ENCODE results near the gene LIPC. TPM values are rescaled to one million over a fixed set of nuclear protein-coding genes. Genes with fewer than 3 reads are reported as not detected.

The LIPC gene
- total and polyA plus RNA-seq, 2 experiments from 2014 or later: not detected

DNA sequence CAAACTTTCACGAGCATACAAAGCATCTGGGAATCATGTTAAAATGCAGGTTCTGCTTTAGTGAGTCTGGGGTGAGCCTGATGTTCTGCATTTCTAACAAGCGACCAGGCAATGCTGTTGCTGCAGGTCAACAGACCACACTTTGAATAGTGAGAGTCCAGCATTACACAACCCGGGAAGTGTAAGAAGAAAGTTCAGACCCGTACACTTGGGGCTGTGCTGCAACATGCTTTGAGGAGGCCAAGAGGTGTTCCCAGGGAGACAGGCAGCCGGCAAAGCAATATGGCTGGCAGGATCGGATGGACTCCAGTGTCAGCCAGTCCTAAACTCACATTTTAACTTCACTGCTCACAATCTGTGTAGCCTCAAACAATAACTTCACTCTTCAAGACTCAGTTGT, 134.2 kb downstream of the LIPC start:
- Mint-ChIP-seq H3K36me3 (ENCODE audit: low read depth) (no peaks in the 10 kb centered on the region), H3K27ac (no peak overlapping the region), H3K9me3 (no peaks in the 10 kb centered on the region), H3K4me3 (no peak overlapping the region), H3K27me3 (ENCODE audit: insufficient read depth, low read depth, poor library complexity) (peaks cover 3% of the 10 kb centered on the region), H3K4me1 (peaks cover 9% of the 10 kb centered on the region)
- no peak overlapping the region for H3K4me3 ChIP-seq
- no peak overlapping the region for H3K4me2 ChIP-seq
- no peaks in the 10 kb centered on the region; the same call in 1 of the 2 replicates for H3K9me2 ChIP-seq (ENCODE audit: insufficient read depth)
- H3K4me1 ChIP-seq (ENCODE audit: insufficient read depth): peaks cover 2% of the 10 kb centered on the region; the same call in 1 of the 2 replicates
- H2AFZ ChIP-seq: no peak overlapping the region; the same call in 1 of the 2 replicates
- DNase-seq (ENCODE audit: low spot score) (no peak), ATAC-seq (no peak)
- no peaks in the 10 kb centered on the region for H3K27me3 ChIP-seq (ENCODE audit: insufficient read depth)
- H3K36me3 ChIP-seq (ENCODE audit: insufficient read depth): no peaks in the 10 kb centered on the region
- no peaks in the 10 kb centered on the region for H3F3A ChIP-seq (replicated peaks; ENCODE audit: low read depth)
- no peak overlapping the region for H3K27ac ChIP-seq (ENCODE audit: low read depth)
- H3K79me2 ChIP-seq (replicated peaks; ENCODE audit: insufficient read depth): no peaks in the 10 kb centered on the region
- no peaks in the 10 kb centered on the region for H4K20me1 ChIP-seq (replicated peaks; ENCODE audit: insufficient read depth)
- TF ChIP-seq, protein P1, sequence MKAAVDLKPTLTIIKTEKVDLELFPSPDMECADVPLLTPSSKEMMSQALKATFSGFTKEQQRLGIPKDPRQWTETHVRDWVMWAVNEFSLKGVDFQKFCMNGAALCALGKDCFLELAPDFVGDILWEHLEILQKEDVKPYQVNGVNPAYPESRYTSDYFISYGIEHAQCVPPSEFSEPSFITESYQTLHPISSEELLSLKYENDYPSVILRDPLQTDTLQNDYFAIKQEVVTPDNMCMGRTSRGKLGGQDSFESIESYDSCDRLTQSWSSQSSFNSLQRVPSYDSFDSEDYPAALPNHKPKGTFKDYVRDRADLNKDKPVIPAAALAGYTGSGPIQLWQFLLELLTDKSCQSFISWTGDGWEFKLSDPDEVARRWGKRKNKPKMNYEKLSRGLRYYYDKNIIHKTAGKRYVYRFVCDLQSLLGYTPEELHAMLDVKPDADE (IDR thresholded peaks at IDR 0.05): no peak
- TF ChIP-seq ZNF114 (CRISPR knock-in tag; IDR thresholded peaks at IDR 0.05): no peak
- no peak for TF ChIP-seq CREB1 (CRISPR knock-in tag; IDR thresholded peaks at IDR 0.05; ENCODE audit: low read depth)
- TF ChIP-seq EZH2phosphoT487 (IDR thresholded peaks at IDR 0.05; ENCODE audit: unreplicated experiment): no peak
- no peak for TF ChIP-seq POLR2AphosphoS5 (IDR thresholded peaks at IDR 0.05; ENCODE audit: low read depth)
- TF ChIP-seq ZNF331 (CRISPR knock-in tag; IDR thresholded peaks at IDR 0.05; ENCODE audit: low read depth): no peak
- no peak for TF ChIP-seq CTCF (conservative IDR thresholded peaks at IDR 0.05; ENCODE audit: low read depth in 2 of 2)
- no peak for TF ChIP-seq JUNB (IDR thresholded peaks at IDR 0.05; ENCODE audit: unreplicated experiment)
- TF ChIP-seq EZH2 (IDR thresholded peaks at IDR 0.05; ENCODE audit: low read depth, unreplicated experiment): no peak
- TF ChIP-seq ZNF462 (CRISPR knock-in tag; IDR thresholded peaks at IDR 0.05): no peak
- no peak for TF ChIP-seq NANOG (IDR thresholded peaks at IDR 0.05; ENCODE audit: borderline replicate concordance)
- TF ChIP-seq STAT1 (IDR thresholded peaks at IDR 0.05; ENCODE audit: unreplicated experiment): no peak
- no peak for TF ChIP-seq REST (IDR thresholded peaks at IDR 0.05; ENCODE audit: unreplicated experiment)
